H1 (cell line): Measurements from ENCODE around the gene GTF2F2.

Experiments
- CEBPB ChIP-seq: IDR thresholded peaks from 2 replicates; pipeline ENCODE4 v1.6.1; 2012; ENCODE audit warnings: low read depth, low read length
- JUND ChIP-seq: IDR thresholded peaks from 2 replicates; pipeline ENCODE4 v1.6.1; 2011; ENCODE audit warnings: mild to moderate bottlenecking, improper control_type of control experiment, low read length
- KDM1A ChIP-seq: fragments of 200-600, 300-600 bp; sonication (generic); IDR thresholded peaks from 2 replicates; pipeline ENCODE4 v1.7.1; 2016; ENCODE audit warnings: mild to moderate bottlenecking, low read length, borderline replicate concordance
- POU5F1 ChIP-seq: IDR thresholded peaks from 2 replicates; pipeline ENCODE4 v1.6.1; 2011; ENCODE audit warnings: low read depth, mild to moderate bottlenecking, low read length, moderate library complexity
- SIX5 ChIP-seq: IDR thresholded peaks from 2 replicates; pipeline ENCODE4 v1.6.1; 2011; ENCODE audit warnings: mild to moderate bottlenecking, low read depth, low read length

- no peak for TF ChIP-seq CEBPB
- no peak for TF ChIP-seq JUND
- TF ChIP-seq SIX5 = no peak
- no peak for TF ChIP-seq POU5F1
- no peak for TF ChIP-seq KDM1A
These were observed 2.6 kb downstream of the GTF2F2 start for GRCh38 chr13:45122941-45123340.
